HTR-8/SVneo (cell line): Measurements from ENCODE around the gene HORMAD2.

Experiments
- DNase-seq: peaks from one replicate; pipeline ENCODE4 v3.0.0; 2011; ENCODE audit warnings: low spot score, mixed read lengths; ENCODE audit not compliant: insufficient read length
- FAIRE-seq: peaks from 2 replicates; lab custom pipeline; 2011; peaks lifted over from hg19 to GRCh38; lab: Jason Lieb, UNC

Gene HORMAD2

DNA sequence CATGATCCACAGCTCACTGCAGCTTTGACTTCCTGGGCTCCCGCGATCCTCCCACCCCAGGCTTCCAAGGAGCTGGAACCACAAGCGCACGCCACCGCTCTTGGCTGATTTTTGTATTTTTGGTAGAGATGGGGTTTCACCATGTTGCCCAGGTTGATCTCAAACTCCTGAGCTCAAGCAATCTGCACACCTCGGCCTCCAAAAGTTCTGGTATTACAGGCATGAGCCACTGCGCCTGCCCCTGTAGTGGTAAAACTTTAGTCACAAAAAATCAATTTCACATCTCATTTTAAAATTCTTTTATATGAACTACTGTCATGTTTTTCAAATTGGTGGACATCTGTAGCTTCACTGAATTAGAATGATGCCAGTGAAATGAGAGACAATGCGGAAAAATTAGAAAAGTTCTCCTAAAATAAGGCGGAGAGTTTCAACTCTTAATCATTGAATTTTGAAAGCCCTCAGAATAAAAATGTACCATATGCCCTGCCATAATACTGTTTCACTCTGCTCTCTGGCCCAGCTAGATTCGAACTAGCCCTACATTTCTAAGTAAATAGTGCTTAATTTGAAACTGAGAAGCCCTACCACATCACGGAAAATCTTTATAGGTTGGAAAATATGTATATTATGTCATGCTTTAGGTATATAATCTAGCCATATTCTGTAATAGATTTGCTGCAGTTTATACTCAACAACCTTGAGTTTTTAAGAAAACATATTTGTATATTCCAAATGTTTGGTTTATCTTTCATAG, 78.7 kb downstream of the HORMAD2 start:
- no peak for DNase-seq
- no peak for FAIRE-seq

DNA sequence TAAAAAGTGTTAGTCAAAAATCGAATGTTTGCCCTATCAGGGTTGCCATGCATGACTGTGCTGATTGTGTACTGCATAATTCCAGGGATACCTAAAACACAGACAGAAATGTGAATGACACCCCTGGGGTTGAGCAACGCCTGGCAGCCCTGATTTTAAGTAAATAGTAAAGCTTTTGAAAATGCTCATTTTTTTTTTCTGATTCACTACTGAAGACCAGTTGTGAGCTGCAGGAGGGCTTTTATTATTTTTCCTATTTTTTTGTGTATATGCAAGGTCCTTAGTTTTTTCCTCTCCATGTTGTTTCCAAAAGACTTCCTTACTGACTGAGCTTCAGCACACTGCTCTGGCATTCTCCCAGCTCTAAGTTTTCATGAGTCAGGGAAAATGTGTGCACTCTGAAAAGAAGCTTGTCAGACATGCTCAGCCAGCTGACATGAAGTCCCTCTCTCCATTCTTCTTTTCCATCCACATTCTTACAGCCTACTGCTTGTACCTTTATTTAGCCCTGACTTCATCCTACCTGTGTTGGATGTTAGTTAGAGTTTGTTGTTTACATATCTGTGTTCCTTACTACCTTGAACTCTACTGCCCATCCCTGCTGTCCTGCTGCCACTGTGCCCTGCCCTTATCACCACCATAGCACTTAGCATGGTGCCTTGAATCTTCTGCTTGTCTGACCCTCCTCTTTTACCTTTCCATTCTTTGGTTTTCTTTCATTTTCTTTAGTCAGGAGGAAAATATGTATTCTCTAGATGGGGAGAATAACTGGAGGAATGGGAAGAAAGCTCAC, 79.5 kb downstream of the HORMAD2 start:
- no peak for DNase-seq
- no peak for FAIRE-seq

DNA sequence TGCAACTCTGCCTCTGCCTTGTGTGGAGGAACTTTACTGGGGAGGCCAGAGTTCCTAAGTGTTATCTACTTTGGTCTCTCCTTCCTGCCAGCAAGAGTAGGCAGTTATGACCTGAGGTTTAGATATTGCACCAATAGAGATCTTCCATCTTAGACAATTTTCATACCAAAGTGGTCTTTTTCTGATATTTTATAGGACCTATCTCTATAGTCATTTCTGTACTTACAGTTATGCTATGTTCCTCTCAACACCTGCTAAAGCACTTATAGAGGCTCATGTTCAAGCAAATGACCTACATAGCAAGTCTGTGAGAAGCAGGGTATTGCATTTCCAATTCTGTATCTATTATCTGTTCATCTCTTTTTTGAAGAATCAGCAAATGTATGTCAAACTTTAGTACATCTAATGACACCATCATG, 80.8 kb downstream of the HORMAD2 start:
- no peak for FAIRE-seq
- DNase-seq = no peak

DNA sequence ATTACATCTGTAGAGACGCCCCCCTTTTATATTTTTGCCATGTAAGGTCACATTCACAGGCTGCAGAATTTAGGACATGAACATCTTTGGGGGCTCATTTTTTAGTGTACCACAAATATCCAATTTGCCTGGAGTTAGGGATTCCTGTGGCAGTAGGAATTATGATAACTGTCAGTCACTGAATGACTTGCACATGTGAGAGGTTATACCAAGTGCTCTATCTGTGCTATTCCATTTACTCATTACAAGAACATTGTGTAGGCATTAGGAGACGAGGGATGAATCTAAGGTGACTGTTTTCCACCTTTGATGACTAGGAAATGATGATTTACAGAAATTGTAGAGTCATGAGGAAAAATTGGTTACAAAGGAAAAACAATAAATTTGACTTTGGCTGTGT, 87.0 kb downstream of the HORMAD2 start:
- no peak for DNase-seq

DNA sequence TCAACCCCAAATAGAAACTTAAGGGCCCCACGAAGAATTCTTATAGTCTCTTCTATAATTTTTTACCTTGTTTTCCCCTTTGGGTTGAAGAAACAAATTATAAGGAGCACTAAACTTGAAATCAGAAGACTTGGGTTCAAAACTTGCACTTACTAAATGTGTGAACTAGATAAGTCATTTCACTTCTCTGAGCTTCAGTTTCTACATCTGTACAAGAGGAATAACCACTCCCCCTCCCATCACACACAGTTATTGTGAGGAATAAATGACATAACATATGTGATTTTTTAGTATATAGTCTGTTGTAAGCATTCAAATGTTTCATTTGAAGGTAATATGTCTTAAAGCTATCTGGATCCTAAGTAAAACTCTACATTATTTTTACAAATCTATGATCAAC, 87.5 kb downstream of the HORMAD2 start:
- DNase-seq (no peak), FAIRE-seq (no peak)

More for the DNA sequence above, 87.0 kb downstream of the HORMAD2 start:
- FAIRE-seq = no peak

DNA sequence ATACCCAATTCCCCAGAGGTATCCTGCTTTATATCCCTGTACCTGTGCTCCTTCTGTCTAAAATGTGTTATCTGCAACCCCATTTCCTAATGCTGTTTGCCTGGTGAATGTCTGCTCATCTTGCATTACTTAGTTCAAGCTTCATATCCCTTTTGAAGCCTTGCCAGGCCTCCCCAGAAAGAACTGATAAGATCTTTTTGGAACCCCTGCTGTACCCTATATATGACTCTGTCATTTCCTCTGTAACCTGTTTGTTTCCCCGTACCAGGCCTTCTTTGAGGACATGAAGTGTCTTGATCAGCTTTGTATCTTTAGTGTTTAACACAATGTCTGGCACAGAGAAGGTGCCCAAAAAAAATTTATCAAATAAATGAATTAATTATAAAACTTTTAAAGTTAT, 88.7 kb downstream of the HORMAD2 start:
- FAIRE-seq (no peak), DNase-seq (no peak)

DNA sequence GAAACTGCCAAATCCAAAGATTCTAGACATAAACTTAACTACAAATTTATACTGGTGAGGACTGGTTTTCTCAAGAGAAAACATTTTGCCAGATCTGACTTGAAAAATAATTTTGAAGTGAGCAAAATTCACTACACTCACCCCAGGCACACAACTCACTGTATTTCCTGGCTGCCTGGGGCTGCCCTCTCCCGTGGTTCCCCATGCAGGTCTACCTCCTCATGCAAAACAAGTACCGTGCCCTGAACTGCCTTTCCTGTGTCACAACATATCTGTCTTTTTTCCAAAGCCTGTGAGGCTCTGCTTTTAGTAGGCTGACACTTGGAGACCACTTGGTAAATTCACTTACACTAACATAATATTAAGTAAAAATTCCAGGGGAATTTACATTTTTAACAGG, 89.9 kb downstream of the HORMAD2 start:
- DNase-seq (no peak), FAIRE-seq (no peak)

DNA sequence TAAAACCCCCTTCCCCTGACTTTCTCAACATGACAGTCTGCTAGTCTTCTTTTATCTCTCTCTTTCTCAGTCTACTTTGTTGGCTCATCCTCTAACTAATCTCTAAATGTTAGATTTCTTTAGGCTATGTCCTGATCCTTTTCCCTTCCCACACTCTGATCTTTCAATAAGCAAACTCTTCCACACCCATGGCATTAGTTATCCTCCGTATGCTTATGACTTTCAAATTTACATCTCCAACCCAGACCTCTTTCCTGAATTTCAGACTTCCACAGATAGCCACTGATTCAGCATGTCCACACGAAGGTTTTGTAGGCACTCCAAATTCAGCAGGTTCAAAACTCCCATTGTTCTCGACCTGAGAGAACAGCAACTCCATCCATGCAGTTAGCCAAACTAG, 90.7 kb downstream of the HORMAD2 start:
- FAIRE-seq (no peak), DNase-seq (no peak)

DNA sequence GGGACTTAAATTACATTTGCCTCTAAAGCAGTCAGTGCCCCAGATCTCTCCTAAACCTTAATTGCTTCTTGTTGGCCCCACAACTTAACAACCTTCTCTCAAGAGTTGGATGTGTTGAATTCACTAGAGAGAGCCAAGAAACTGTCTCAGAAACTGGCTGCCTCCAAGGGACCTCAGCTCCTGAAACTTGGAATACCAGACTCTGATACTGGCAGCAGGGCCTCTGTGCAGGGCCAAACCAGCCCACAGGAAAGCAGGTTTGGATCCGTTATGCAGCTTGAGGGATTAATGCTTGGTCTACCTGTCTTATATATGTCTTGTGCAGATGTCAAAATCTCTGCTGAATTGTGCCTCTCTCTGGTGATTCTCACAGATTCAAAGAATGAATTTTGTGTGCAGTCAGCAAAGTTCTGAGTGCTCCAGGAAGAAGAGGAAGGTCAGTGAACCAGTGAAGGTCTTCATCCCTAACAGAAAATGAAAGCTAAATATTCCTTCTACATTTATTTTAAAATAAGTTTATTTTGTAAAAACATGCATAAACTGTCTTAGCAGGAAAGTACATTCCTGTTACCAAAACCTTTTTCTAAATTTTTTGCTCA, 95.5 kb downstream of the HORMAD2 start:
- FAIRE-seq = no peak
- DNase-seq = no peak

DNA sequence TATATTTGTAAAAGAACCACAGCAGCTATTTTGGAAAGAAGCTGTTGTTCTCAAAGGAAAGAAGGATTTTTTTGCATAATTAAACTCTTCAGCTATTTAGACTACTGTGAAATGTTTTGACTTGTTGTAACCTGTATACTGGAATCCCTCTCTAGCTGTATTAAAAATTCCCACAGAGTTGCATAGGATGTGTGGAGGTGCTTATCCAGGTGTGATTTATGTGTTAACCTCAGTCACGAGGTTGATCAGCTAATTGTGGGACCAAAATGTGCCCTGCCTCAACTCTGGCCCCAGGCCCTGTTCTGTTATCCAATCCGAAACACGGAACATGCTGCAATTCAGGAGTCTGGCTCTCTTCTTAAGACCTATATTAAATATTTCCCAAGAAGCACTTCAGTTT, 96.2 kb downstream of the HORMAD2 start:
- DNase-seq (no peak), FAIRE-seq (no peak)

DNA sequence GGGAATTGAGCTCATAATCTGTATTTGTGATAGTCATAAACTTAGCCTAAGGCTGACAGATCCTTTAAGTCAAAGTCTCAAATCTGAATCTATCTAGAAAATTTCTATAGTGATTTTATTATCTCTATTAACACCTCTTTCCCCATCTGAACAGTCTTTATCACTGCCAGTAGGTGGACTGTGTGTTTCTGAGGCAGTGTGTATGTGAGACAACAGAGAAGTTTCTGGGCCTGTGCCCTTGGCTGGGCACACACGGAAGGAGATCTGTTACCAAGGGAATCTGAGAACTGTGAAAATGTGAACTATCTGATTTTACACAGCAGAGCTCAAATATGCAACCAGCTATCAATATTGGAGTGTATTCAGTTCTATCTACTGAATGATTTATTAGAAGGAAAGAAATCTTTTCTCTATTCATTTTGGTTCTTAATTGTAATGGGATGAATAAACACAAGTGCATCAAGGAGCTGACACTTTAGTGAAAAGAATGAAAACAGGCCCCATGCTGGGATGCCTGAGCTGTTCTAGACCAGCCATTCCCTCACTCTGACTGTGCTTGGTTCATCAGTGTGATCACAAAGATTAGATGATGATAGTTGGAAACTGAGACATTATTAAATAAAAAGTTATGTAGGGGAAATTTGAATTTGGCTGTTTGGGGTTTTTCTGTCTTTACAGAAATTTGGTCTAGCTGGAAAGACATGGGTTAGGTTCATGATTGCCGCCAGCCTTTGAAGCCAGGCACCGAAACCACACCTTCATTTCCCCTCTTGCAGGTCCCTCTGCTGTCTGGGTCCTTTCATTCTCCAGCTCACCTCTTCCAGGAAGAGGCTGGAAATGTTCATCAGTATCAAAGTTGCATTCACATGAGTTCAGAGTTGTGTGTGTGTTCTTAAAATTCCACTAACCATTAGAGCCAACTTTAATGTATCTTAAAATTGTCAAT, 98.2 kb downstream of the HORMAD2 start:
- FAIRE-seq = no peak
- no peak for DNase-seq

DNA sequence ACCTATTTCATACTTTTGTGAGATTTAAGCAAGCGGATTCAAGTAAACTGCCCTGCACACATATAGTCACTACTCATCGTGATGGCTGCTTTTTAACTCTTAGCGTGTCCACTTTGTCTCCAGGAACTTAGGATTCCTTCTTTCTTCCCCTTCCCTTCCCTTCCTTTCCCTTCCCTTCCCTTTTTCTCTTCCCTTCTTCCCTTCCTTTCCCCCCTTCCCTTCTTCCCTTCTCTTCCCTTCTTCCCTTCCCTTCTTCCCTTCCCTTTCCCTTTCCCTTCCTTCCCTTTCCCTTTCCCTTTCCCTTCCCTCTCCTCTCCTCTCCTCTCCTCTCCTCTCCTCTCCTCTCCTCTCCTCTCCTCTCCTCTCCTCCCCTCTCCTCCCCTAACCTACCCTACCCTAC, 100.4 kb downstream of the HORMAD2 start:
- FAIRE-seq (no peak), DNase-seq (no peak)

DNA sequence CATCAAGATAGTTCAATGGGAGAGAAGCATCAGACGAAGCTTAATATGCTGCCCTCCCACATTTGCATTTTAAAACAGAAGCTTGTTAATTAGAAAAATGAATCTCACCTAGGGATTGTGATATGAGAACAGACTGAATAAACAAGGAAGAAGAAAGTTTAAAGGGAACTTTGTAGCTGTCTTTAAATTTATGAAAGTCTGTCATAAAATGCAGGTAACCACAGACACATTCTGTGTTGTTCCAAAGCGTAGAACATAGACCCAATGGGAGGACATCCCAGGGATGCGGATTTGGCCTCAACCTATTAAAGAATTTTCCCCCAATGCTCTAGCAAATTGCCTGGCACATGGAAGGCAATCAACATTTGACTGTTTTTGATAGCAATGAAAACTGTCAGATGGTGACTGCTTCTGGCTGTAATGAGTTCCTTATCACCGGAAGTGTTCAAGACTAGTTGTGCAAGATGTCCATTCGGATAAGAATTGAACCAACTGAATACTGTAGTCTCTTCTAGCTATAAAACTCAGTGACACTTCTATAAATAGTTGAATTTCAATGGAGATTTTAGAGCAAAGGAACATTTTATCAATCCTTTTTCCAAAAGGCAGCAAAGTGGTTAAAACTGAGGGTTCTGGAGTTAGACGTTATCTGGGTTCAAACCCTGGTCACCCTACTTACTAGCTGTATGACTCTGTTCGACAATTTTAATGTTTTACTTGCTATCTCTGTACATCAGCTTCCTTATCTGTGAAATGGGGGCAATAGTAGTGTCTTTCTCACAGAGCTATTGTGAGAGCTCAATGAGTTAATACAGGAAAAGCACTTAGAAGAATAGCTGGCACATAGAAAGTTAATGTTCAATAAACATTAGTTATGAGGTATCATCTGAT, 101.4 kb downstream of the HORMAD2 start:
- DNase-seq (no peak), FAIRE-seq (no peak)

DNA sequence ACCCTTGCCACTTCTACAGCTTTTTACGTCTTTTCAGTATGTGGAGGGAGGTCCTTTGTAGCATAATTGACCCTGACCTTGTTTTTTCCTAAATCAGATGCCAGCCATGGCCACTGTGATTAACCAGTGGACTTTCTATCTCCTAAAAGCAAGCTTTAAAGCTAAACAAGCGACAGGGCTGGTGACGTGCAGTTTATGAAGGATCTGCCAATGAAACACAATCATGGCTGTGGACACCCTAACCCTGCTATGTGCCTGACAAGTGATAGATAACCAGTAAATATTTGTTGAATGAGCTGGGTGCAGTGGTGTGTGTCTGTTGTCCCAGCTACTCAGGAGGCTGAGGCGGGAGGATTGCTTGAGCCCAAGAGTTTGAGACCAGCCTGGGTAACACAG, 102.1 kb downstream of the HORMAD2 start:
- DNase-seq (no peak), FAIRE-seq (no peak)

DNA sequence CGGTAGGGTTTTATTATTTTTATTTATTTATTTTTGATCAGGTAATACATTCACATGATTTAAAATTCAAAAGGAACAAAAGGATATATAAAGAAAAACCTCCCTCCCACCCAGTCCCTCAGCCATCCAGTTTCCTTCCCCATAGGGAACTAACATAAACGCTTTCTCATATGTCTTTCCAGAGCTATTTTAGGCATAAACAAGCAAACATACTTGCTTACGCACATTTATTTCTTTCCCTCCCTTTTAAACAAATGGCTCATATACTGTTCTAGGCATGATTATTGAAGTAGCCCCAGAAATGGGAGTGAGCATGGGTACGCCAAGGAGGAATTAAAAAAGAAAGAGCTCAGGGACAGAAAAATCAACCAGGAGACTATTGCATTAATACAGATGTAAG, 102.6 kb downstream of the HORMAD2 start:
- DNase-seq (no peak), FAIRE-seq (no peak)

DNA sequence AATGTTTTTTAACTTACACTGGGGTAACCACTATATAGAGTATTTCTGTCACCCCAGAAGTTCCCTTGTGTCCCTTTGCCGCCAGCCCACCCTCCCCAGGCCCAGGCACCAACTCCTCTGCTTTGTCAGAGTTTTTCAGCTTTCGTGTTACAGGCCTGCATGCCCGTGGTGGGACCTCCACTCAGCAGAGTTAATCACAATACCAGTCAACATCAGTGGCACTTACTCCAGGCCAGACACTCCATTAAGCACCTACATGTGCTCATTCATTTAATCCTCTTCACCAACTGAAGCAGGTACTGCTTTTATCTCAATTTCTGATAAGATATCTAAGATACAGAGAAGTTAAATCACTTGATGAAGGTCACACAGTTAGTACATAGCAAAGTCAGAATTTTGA, 103.0 kb downstream of the HORMAD2 start:
- DNase-seq (no peak), FAIRE-seq (no peak)

DNA sequence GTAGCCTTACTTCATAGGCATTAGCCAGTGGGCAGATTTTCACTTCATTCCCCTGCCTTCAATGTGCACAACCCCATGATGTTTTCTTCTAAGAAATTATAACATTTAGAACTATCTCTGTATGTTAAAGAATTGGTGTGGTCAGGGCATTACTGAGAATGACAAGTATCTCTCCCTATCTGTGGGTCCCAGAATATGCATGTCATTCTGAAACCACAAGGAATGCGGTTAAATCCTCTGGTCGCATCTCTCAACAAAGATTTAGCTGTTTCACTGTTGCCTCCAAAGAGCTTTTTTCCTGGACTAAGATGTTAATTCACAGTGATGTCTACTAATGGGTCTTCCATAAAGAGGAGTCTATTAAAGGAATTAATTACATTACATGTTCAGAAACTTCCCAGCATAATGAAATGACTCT, 103.6 kb downstream of the HORMAD2 start:
- FAIRE-seq (no peak), DNase-seq (peak; percentile 29)

DNA sequence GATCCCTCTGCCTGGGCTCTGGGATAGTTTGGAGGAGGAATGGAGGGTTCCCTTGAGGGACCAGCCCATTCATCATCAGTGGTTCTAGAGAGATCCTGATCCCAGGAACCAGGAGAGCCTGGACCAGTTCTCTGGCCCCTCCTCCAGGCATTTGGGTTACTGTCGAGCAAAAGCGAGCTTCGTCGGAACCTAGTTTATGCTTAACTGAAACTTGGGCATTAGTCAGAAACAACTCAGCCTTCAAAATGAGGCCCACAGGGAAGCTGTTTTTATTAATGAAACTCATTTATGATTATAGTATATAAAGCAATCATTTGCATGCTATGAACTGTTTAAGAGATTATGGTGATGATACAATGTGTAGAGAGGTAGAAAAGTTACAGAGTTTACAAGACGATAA, 104.9 kb downstream of the HORMAD2 start:
- DNase-seq (no peak), FAIRE-seq (no peak)

DNA sequence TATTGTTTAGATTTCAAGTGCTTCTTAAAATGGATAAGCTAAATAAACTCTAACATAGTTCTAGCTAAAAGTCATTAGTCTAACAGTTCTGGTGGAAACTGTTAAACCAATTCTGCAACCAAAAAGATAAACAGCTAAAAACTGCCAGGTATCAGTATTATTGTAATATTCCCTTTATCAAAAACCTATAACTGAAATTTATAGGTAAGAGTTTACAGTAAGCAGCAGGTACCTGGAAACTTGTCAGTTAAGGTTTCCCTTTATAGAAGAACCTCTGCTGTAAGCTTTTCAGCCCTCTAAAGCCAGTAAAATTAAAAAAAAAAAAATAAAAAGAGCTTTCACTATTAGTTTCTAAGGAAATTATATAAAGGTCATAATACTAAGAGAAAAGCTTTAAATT, 105.3 kb downstream of the HORMAD2 start:
- FAIRE-seq (no peak), DNase-seq (no peak)
